Liver (tissue), 9 donors: Measurements from ENCODE around the gene MTHFD1L. TPM values are rescaled to one million over a fixed set of nuclear protein-coding genes. Genes with fewer than 3 reads are reported as not detected.

ENCODE experiments used
- DNase-seq: peaks from one replicate; pipeline ENCODE4 v3.0.0-alpha.2; 2017; ENCODE audit warnings: low spot score
- H3K27ac ChIP-seq, 2 donors: one replicate each; pipeline ENCODE4 v1.7.0; 2013; ENCODE audit warnings: inconsistent platforms in 2 of 2, low read length in 2 of 2, control low read depth in 1 of 2, low read depth in 1 of 2, mild to moderate bottlenecking in 1 of 2
- H3K27me3 ChIP-seq, 4 donors: one replicate each; pipeline versions ENCODE4 v1.6.1 to v1.7.0; 2013; ENCODE audit warnings: low read length in 3 of 4, inconsistent platforms in 1 of 4, mild to moderate bottlenecking in 1 of 4, moderate library complexity in 1 of 4; ENCODE audit not compliant: control insufficient read depth in 4 of 4, insufficient read depth in 4 of 4
- H3K36me3 ChIP-seq, 4 donors: one replicate each; pipeline versions ENCODE4 v1.6.1 to v1.7.0; 2013; ENCODE audit warnings: low read length in 3 of 4, mild to moderate bottlenecking in 3 of 4, low read depth in 1 of 4, moderate library complexity in 1 of 4; ENCODE audit not compliant: control insufficient read depth in 4 of 4, insufficient read depth in 3 of 4
- H3K4me1 ChIP-seq, 4 donors: one replicate each; pipeline versions ENCODE4 v1.6.1 to v1.7.0; 2013; ENCODE audit warnings: low read length in 3 of 4, mild to moderate bottlenecking in 3 of 4, moderate library complexity in 1 of 4; ENCODE audit not compliant: control insufficient read depth in 4 of 4, insufficient read depth in 4 of 4
- H3K4me3 ChIP-seq, 3 donors: one replicate each; pipeline versions ENCODE4 v1.6.1 to v1.7.0; 2013; ENCODE audit warnings: low read length in 3 of 3, control low read depth in 1 of 3, low read depth in 1 of 3, mild to moderate bottlenecking in 1 of 3
- H3K9ac ChIP-seq, 2 donors: one replicate each; pipeline ENCODE4 v1.7.0; 2013; ENCODE audit warnings: low read length in 2 of 2, mild to moderate bottlenecking in 2 of 2, moderate library complexity in 2 of 2, control low read depth in 1 of 2, low read depth in 1 of 2
- H3K9me3 ChIP-seq, 4 donors: one replicate each; pipeline versions ENCODE4 v1.6.1 to v1.7.0; 2013; ENCODE audit warnings: low read length in 3 of 4; ENCODE audit not compliant: control insufficient read depth in 4 of 4
- FOXA1 ChIP-seq: IDR thresholded peaks from 2 replicates; pipeline ENCODE4 v1.6.1; 2016; ENCODE audit warnings: antibody characterized with exemption
- HNF4A ChIP-seq, 2 donors: conservative IDR thresholded peaks; 2 replicates each; pipeline ENCODE4 v1.6.1; 2016; ENCODE audit warnings: antibody characterized with exemption in 2 of 2, mild to moderate bottlenecking in 2 of 2
- HNF4G ChIP-seq: IDR thresholded peaks from 2 replicates; pipeline ENCODE4 v1.6.1; 2016; ENCODE audit warnings: antibody characterized with exemption
- JUND ChIP-seq, 2 donors: IDR thresholded peaks; 2 replicates each; pipeline ENCODE4 v1.6.1; 2016; ENCODE audit warnings: antibody characterized with exemption in 2 of 2
- RAD21 ChIP-seq, 2 donors: IDR thresholded peaks; 2 replicates each; pipeline ENCODE4 v1.6.1; 2016; ENCODE audit warnings: antibody characterized with exemption in 2 of 2, mild to moderate bottlenecking in 2 of 2
- RXRA ChIP-seq, 2 donors: IDR thresholded peaks; 2 replicates each; pipeline ENCODE4 v1.6.1; 2017 to 2018; ENCODE audit warnings: antibody characterized with exemption in 2 of 2, mild to moderate bottlenecking in 1 of 2
- SP1 ChIP-seq: IDR thresholded peaks from 2 replicates; pipeline ENCODE4 v1.6.1; 2018; ENCODE audit warnings: antibody characterized with exemption, mild to moderate bottlenecking
- TAF1 ChIP-seq: conservative IDR thresholded peaks from 2 replicates; pipeline ENCODE4 v1.6.1; 2016; ENCODE audit warnings: antibody characterized with exemption, mild to moderate bottlenecking
- YY1 ChIP-seq: IDR thresholded peaks from 2 replicates; pipeline ENCODE4 v1.6.1; 2016; ENCODE audit warnings: antibody characterized with exemption, mild to moderate bottlenecking
- WGBS: extraction: QIAGEN DNeasy Blood & Tissue Kit; methylation state at CpG from one replicate; pipeline ENCODE4 v1.1.7; 2013; 5-methylcytosine and 5-hydroxymethylcytosine counted together
- polyA plus RNA-seq, 2 donors: library from polyadenylated mRNA; stranded (reverse) in 1 of 2; unstranded in 1 of 2; fragments of 200-250 nt in 1 of 2; fragments of >200 nt in 1 of 2; fragmentation: Nextera tagmentation in 1 of 2; extraction: Ambion mirVana in 1 of 2; gene quantifications; one replicate each; pipeline versions ENCODE4 v1.2.1 to v1.2.3, GENCODE V29; 2013 to 2015
- total RNA-seq, 2 donors: library from RNA; depleted of rRNA; stranded (reverse); fragments of >200 nt; gene quantifications; one replicate each; pipeline ENCODE4 v1.2.3, GENCODE V29; 2014
- TF ChIP-seq, protein P1 (sequence below): IDR thresholded peaks from 2 replicates; pipeline ENCODE4 v1.6.1; 2016; ENCODE audit warnings: antibody characterized with exemption
- TF ChIP-seq, protein P2 (sequence below): IDR thresholded peaks from 2 replicates; pipeline ENCODE4 v1.6.1; 2016; ENCODE audit warnings: antibody characterized with exemption
- TF ChIP-seq, protein P3 (sequence below): IDR thresholded peaks from 2 replicates; pipeline ENCODE4 v1.6.1; 2016; ENCODE audit warnings: antibody characterized with exemption
- TF ChIP-seq, protein P4 (sequence below): fragments of 150-350 bp; IDR thresholded peaks from 2 replicates; pipeline ENCODE4 v1.5.1; 2017; ENCODE audit warnings: improper control_type of control experiment, low read depth, low read length; ENCODE audit not compliant: missing input control
- donor health status: healthy.
- donor health status: healthy.
- donor health status: healthy.
- donor health status: healthy.
- donor health status: healthy.

The MTHFD1L gene
- total and polyA plus RNA-seq, 4 donors: 2.0 to 7.7 (median 2.8) TPM

GRCh38 chr6:151023342-151023741 lies 157.8 kb downstream of the MTHFD1L start:
- Histone ChIP-seq H3K9ac (no peak overlapping the region), H3K4me1 (peaks cover 0 to 5% (median 3%) of the 10 kb centered on the region in 4 donors), H3K27ac (no peak overlapping the region), H3K4me3 (no peak overlapping the region), H3K36me3 (no peaks in the 10 kb centered on the region), H3K27me3 (no peaks in the 10 kb centered on the region), H3K9me3 (no peaks in the 10 kb centered on the region)
- DNase-seq: no peak
- TF ChIP-seq JUND (IDR thresholded peaks at IDR 0.05) (no peak), HNF4A (conservative IDR thresholded peaks at IDR 0.05) (no peak)
- TF ChIP-seq, protein P1, sequence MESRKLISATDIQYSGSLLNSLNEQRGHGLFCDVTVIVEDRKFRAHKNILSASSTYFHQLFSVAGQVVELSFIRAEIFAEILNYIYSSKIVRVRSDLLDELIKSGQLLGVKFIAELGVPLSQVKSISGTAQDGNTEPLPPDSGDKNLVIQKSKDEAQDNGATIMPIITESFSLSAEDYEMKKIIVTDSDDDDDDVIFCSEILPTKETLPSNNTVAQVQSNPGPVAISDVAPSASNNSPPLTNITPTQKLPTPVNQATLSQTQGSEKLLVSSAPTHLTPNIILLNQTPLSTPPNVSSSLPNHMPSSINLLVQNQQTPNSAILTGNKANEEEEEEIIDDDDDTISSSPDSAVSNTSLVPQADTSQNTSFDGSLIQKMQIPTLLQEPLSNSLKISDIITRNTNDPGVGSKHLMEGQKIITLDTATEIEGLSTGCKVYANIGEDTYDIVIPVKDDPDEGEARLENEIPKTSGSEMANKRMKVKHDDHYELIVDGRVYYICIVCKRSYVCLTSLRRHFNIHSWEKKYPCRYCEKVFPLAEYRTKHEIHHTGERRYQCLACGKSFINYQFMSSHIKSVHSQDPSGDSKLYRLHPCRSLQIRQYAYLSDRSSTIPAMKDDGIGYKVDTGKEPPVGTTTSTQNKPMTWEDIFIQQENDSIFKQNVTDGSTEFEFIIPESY: no peak
- WGBS: 86% methylated on average over 5 of the region's 5 CpGs

- Histone ChIP-seq H3K36me3 (no peaks in the 10 kb centered on the region), H3K9me3 (peaks cover 0 to 2% (median 0%) of the 10 kb centered on the region in 4 donors), H3K4me1 (peaks cover 0 to 5% (median under 1%) of the 10 kb centered on the region in 4 donors), H3K4me3 (no peak overlapping the region), H3K27ac (no peak overlapping the region), H3K9ac (no peak overlapping the region), H3K27me3 (no peaks in the 10 kb centered on the region)
- DNase-seq: no peak
- WGBS: 86% methylated on average over 7 of the region's 7 CpGs
- TF ChIP-seq TAF1 (no peak), FOXA1 (no peak), HNF4A (conservative IDR thresholded peaks at IDR 0.05) (no peak), YY1 (no peak), RAD21 (IDR thresholded peaks at IDR 0.05) (no peak), RXRA (IDR thresholded peaks at IDR 0.05) (no peak), SP1 (no peak), HNF4G (no peak), JUND (IDR thresholded peaks at IDR 0.05) (no peak)
- TF ChIP-seq, protein P2, sequence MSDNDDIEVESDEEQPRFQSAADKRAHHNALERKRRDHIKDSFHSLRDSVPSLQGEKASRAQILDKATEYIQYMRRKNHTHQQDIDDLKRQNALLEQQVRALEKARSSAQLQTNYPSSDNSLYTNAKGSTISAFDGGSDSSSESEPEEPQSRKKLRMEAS: no peak
- TF ChIP-seq, protein P1: no peak
- TF ChIP-seq, protein P3, sequence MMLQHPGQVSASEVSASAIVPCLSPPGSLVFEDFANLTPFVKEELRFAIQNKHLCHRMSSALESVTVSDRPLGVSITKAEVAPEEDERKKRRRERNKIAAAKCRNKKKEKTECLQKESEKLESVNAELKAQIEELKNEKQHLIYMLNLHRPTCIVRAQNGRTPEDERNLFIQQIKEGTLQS: no peak
- TF ChIP-seq, protein P4, sequence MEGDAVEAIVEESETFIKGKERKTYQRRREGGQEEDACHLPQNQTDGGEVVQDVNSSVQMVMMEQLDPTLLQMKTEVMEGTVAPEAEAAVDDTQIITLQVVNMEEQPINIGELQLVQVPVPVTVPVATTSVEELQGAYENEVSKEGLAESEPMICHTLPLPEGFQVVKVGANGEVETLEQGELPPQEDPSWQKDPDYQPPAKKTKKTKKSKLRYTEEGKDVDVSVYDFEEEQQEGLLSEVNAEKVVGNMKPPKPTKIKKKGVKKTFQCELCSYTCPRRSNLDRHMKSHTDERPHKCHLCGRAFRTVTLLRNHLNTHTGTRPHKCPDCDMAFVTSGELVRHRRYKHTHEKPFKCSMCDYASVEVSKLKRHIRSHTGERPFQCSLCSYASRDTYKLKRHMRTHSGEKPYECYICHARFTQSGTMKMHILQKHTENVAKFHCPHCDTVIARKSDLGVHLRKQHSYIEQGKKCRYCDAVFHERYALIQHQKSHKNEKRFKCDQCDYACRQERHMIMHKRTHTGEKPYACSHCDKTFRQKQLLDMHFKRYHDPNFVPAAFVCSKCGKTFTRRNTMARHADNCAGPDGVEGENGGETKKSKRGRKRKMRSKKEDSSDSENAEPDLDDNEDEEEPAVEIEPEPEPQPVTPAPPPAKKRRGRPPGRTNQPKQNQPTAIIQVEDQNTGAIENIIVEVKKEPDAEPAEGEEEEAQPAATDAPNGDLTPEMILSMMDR: no peak
These were observed 159.1 kb downstream of the MTHFD1L start for GRCh38 chr6:151024597-151024996.
